GM19239 (cell line): ENCODE results near the gene EPHA5.

ENCODE experiments used
- DNase-seq: peaks from one replicate; pipeline ENCODE4 v3.0.0; 2011; ENCODE audit warnings: low spot score; ENCODE audit not compliant: insufficient read length
- FAIRE-seq: peaks from 2 replicates; lab custom pipeline; 2011; peaks lifted over from hg19 to GRCh38; lab: Jason Lieb, UNC

EPHA5 gene

GRCh38 chr4:65670331-65671031, at the start of gene EPHA5:
TSS of gene EPHA5 (minus strand) at chr4:65670489. CDS start at chr4:65669742, 747 bp downstream.
- DNase-seq (no peak), FAIRE-seq (no peak)

GRCh38 chr4:65719635-65720034, 49.3 kb upstream of the EPHA5 start:
- FAIRE-seq (no peak), DNase-seq (no peak)

GRCh38 chr4:65698631-65699030, 28.3 kb upstream of the EPHA5 start:
- FAIRE-seq, result no peak
- DNase-seq, result no peak

DNA sequence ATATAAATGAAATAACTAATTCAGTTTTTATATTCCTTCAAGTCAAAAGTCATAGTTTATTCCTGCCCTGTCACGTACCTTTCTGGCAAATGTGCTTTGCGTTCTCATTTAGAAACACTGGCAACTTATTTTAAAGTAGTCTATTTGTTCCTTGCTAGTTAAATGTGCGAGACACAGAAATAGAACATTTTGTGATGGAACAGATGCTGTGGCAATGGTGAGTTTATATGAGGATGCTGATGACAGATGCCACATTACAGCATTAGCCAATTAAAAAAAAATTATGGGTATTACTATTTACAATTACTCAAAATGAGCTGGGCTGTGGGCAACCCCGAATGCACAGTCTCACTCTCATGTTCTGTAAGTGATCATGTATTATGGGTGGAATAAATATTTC, 26.1 kb upstream of the EPHA5 start:
- FAIRE-seq (no peak), DNase-seq (no peak)

DNA sequence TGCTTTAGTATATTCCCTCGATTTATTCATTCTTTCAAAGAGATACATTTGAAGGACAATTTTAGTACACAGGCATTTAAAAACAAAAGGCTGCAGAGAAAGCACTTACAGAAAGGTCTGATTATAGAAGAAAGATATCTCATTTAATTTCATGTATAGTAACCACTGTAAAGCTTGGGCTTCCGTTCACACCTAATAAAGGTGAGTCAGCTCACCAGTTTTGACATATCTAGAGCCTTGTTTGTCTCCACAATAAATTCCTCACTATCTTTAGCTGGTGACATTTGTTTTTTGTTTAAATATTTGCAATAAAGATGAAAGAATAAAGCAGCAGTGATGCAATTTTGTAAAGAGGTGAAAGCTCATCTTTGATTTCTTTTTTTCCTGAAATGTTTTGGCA, 1.1 kb upstream of the EPHA5 start:
- no peak for FAIRE-seq

GRCh38 chr4:65670020-65670330, 314 bp downstream of the EPHA5 start:
- DNase-seq, result no peak
- no peak for FAIRE-seq

More for the DNA sequence above, 1.1 kb upstream of the EPHA5 start:
- no peak for DNase-seq

- DNase-seq (no peak), FAIRE-seq (no peak)
Observed at GRCh38 chr4:65669111-65670019, 924 bp downstream of the EPHA5 start.

GRCh38 chr4:65668201-65669089, 1.8 kb downstream of the EPHA5 start:
- DNase-seq (no peak), FAIRE-seq (no peak)

GRCh38 chr4:65667506-65668041, 2.7 kb downstream of the EPHA5 start:
- no peak for FAIRE-seq
- DNase-seq, result no peak

DNA sequence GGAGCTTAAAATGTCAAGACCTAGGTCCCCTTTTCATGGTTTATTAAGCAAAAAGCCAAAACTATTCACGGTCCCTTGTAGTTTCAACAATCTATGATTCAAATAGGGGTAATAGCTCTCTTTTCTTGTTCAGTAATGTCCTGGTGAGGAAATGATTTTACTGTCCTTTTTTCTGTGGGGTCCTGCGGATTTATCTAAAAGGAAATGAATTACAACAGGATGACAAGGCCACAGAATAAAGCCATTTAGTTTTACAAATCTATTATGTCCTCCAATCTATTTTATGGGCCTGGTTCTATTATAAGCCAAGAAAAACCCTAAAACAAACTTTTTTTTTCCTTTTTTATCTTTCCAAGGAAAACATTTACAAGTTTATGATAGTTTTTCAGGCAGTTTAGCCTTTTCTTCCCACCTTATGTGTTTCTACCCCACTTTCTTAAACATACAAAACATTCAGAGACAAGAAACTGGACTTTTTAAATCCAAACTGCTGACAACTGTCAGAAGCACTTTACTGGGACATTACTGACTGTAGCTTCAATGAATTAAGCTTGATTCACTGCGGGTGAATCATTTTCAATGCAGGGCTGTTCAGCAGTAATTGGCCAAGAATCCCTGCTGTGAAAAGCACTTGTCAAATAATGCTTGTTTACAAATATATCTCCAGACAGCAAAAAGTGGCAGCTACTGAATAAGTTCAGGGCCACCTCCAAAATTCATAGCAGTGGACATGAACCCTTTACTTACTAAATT, 4.3 kb downstream of the EPHA5 start:
- FAIRE-seq, result no peak
- DNase-seq, result no peak

GRCh38 chr4:65661471-65661870, 8.8 kb downstream of the EPHA5 start:
- DNase-seq, result no peak
- no peak for FAIRE-seq

GRCh38 chr4:65658117-65658516, 12.2 kb downstream of the EPHA5 start:
- FAIRE-seq, result no peak
- no peak for DNase-seq

- FAIRE-seq (no peak), DNase-seq (no peak)
Observed at GRCh38 chr4:65656008-65656407, 14.3 kb downstream of the EPHA5 start.

GRCh38 chr4:65654976-65655375, 15.3 kb downstream of the EPHA5 start:
- FAIRE-seq (no peak), DNase-seq (no peak)

GRCh38 chr4:65653740-65654361, 16.4 kb downstream of the EPHA5 start:
- FAIRE-seq (no peak), DNase-seq (no peak)

DNA sequence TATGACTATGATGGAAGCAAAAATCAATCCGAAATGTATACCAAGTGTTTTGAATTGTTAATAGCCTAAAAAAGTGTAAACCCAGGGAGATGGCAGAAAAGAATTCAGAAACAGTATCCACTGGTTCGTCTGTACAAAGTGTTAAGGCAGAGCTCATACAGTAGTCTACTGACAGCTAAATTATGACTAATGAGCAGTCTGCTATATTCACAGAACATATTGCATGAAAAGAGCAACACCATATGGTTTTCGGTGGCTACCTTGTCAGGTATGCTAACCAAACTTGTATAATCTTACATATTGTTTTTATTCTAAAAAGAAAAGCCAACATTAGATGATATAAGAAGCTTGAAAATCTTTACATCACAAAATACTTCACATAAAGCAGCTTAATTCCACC, 18.5 kb downstream of the EPHA5 start:
- DNase-seq (no peak), FAIRE-seq (no peak)

- DNase-seq, result no peak
- FAIRE-seq, result no peak
Observed at GRCh38 chr4:65651031-65651430, 19.3 kb downstream of the EPHA5 start.

DNA sequence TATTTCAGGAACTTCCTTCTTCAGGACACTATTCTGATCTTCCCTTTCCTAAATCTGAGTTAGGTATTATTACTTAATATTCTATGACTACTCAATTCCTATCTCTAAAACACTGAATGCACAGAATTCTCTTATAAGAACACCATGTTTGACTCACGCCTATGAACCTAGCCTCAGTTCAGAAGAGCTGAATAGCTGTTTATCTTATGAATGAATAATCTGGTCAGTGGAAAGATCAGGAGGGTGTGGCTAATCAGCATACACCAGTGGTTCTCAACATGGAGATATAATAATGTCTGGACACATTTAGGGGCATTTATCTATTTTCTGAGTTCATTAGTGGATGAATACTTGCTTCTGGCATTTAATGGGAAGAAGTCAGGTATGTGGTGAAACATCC, 24.2 kb downstream of the EPHA5 start:
- no peak for DNase-seq
- FAIRE-seq, result no peak

- no peak for FAIRE-seq
- DNase-seq, result no peak
Observed at GRCh38 chr4:65645185-65645584, 25.1 kb downstream of the EPHA5 start.
